Suppressor macrophage treated with lipopolysaccharide for 1 hour (primary cell): Measurements from ENCODE around the gene PAQR8.

Source experiments
- DNase-seq, 3 donors: peaks; one replicate each; pipeline ENCODE4 v3.0.0-alpha.2; 2020 to 2022

PAQR8 gene

GRCh38 chr6:52351879-52352238, 10.1 kb upstream of the PAQR8 start:
- DNase-seq = no peak

- peak; percentile 89 to 97 (median 92) for DNase-seq
Observed at GRCh38 chr6:52352239-52353018, 9.5 kb upstream of the PAQR8 start.

GRCh38 chr6:52356017-52356416, 5.9 kb upstream of the PAQR8 start:
- no peak for DNase-seq

- no peak for DNase-seq
Observed at GRCh38 chr6:52359403-52359802, 2.5 kb upstream of the PAQR8 start.

- no peak for DNase-seq
Observed at GRCh38 chr6:52360028-52360427, 1.9 kb upstream of the PAQR8 start.

- DNase-seq = no peak
Observed at GRCh38 chr6:52360601-52361413, 1.1 kb upstream of the PAQR8 start.

- DNase-seq = peak; percentile 36 to 53 (median 53)
Observed at GRCh38 chr6:52361414-52361944, 472 bp upstream of the PAQR8 start.

GRCh38 chr6:52362443-52363227, 684 bp downstream of the PAQR8 start:
- DNase-seq = peak; percentile 47 to 77 (median 48)

- no peak for DNase-seq
Observed at GRCh38 chr6:52363228-52363867, 1.4 kb downstream of the PAQR8 start.

GRCh38 chr6:52364480-52365166, 2.7 kb downstream of the PAQR8 start:
- DNase-seq = no peak

GRCh38 chr6:52365317-52365716, 3.4 kb downstream of the PAQR8 start:
- DNase-seq = no peak

- DNase-seq = no peak
Observed at GRCh38 chr6:52365866-52366540, 4.1 kb downstream of the PAQR8 start.

- no peak for DNase-seq
Observed at GRCh38 chr6:52368002-52368401, 6.1 kb downstream of the PAQR8 start.

- DNase-seq = no peak
Observed at GRCh38 chr6:52369234-52369633, 7.3 kb downstream of the PAQR8 start.

- DNase-seq = no peak
Observed at GRCh38 chr6:52371656-52372191, 9.8 kb downstream of the PAQR8 start.

- DNase-seq = no peak
Observed at GRCh38 chr6:52373151-52373690, 11.3 kb downstream of the PAQR8 start.

- DNase-seq = no peak
Observed at GRCh38 chr6:52374247-52374646, 12.3 kb downstream of the PAQR8 start.

GRCh38 chr6:52375780-52376556, 14.0 kb downstream of the PAQR8 start:
- DNase-seq = no peak

GRCh38 chr6:52376763-52377162, 14.8 kb downstream of the PAQR8 start:
- DNase-seq = no peak
